Rectal smooth muscle tissue (tissue), 1 donor: ENCODE results near the gene KRT80.

Source experiments
- H3K27ac ChIP-seq: one replicate; pipeline ENCODE4 v1.7.0; 2013; ENCODE audit warnings: low read depth, low read length, inconsistent platforms
- H3K27me3 ChIP-seq: one replicate; pipeline ENCODE4 v1.7.0; 2013; ENCODE audit warnings: low read length; ENCODE audit not compliant: control insufficient read depth, insufficient read depth
- H3K36me3 ChIP-seq: one replicate; pipeline ENCODE4 v1.7.0; 2013; ENCODE audit warnings: low read length; ENCODE audit not compliant: control insufficient read depth, insufficient read depth
- H3K4me1 ChIP-seq: one replicate; pipeline ENCODE4 v1.7.0; 2013; ENCODE audit warnings: low read length; ENCODE audit not compliant: control insufficient read depth, insufficient read depth
- H3K4me3 ChIP-seq: one replicate; pipeline ENCODE4 v1.7.0; 2013; ENCODE audit warnings: low read length
- H3K9ac ChIP-seq: one replicate; pipeline ENCODE4 v1.7.0; 2013; ENCODE audit warnings: low read length

The KRT80 gene

DNA sequence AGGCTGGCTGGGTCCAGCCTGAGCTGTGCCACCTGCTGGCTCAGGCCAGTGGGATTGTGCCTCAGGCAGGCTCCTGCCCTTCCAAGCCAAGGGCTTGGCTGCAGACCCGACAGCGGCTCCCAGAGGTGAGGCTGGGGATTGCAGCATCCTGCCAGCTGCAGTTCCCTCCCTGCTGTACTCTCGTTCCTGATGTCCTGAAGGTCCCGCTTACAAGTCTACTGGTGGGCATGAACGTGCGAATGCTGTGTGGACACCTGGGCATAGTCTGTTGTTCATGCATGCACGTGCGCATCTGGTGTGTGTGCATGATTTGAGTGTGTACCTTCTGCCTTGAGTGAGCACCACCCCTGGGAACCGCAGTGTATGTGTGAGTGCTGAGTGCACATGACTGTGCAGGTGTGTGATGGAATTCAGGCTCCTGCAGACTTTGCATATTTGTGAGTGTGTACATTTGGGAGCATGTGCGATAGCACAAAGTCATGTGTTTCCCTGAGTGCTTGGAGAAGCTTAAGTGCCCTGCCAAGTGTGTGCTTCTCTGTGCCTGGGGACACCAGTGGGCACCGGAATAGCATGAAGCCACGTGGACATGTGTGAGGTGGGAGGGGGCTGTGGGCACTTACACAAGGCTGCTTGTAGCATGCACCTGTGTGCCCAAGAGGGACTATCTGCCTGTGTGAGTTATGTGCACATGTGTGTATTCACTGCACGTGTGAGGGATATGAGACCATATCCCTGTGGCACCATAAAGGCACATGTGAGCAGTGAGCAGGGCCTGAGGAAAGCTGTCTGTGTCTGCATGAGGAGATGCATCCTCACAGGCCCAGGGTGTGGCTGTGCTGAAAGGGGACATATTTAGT lies 22.0 kb upstream of the KRT80 start:
- no peak overlapping the region for H3K27ac ChIP-seq

DNA sequence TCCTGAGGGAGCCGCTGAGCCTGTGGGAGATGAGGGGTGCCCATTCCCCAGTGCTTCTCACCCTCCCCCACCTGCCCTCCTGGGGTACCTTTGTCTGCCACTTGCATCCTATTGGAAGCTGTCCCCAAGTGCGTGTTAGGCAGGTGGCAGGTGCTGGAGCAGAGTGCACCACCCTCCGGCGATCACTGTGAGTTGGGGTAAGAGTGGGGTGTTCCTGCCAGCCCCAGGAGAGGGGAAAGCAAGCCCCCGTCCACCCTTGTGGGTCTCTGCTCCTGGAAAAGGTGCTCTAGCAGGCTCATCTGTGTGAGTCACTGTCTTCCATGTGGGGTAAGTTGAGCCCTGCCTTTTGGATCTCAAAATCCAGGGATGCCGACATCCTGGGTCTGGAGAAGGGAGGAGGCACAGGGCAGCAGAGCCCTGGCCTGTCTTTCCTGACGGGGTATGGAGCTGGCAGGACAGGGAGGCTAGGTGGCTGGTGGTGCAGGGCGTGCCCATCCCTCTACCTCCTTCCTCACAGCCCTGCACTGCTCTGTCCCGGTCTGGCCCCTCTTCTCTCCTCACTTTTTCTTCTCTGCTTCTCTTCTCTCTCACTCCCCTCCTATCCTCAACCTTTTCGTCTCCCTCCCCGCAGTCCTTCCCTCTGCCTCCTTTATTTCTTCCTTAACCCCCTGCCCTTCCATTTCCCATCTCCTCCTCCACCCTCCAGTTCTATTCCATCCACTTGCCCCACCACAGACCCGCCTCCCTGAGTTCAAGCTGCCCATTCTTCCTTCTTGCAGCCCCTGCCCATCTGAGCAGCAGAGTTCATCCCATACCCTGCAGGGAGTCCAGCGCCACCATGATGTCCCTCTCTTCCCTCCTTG lies 21.1 kb upstream of the KRT80 start:
- no peaks in the 10 kb centered on the region for H3K36me3 ChIP-seq
- H3K4me3 ChIP-seq, result no peak overlapping the region
- H3K27ac ChIP-seq, result no peak overlapping the region
- no peak overlapping the region for H3K9ac ChIP-seq
- no peaks in the 10 kb centered on the region for H3K27me3 ChIP-seq
- no peaks in the 10 kb centered on the region for H3K4me1 ChIP-seq

More for the DNA sequence above, 22.0 kb upstream of the KRT80 start:
- no peaks in the 10 kb centered on the region for H3K4me1 ChIP-seq
- no peak overlapping the region for H3K4me3 ChIP-seq
- no peak overlapping the region for H3K9ac ChIP-seq
- H3K36me3 ChIP-seq, result no peaks in the 10 kb centered on the region
- H3K27me3 ChIP-seq, result no peaks in the 10 kb centered on the region

DNA sequence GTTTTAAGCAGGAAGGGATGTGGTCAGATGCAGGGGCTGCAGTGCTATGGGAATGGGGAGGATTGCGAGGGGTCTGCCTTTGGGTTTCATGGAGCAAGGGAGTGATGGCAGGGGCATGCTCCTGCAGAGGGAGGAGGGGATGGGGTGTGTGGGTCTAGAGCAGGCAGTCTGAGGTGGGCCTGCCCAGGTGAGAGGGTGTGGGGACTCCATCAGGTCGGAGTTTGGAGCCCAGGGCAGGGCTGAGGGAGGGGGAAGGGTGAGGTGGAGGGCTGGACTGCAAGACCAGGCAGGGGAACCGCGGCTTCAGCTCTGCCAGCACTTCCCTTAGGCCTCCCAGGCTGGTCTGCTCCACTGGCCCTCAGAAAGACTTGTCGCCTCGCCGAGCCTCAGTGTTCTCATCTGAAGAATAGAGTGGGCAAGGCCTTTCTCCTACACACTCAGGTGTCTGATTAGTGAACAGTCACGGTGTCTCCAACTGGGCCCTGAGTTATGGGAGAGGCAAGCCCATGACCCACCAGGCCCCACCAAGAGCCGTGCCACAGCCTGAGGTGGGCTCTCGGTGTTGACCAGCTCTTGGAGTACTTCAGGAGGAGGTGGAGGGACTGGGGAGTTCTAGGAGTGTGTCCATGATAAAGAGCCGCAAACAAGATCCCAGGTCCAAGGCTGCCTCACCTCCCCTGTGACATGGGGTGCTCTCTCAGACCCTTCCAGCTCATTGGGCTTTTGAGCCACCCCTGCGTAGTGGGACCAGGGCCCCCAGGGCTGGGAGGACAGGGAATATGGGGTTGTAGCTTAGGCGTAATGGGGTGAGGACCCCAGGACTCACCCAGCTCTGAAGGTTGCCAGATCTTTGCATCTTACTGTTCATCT lies 20.1 kb upstream of the KRT80 start:
- Histone ChIP-seq H3K9ac (no peak overlapping the region), H3K27me3 (no peaks in the 10 kb centered on the region), H3K27ac (no peak overlapping the region), H3K4me3 (no peak overlapping the region), H3K4me1 (no peaks in the 10 kb centered on the region), H3K36me3 (no peaks in the 10 kb centered on the region)

DNA sequence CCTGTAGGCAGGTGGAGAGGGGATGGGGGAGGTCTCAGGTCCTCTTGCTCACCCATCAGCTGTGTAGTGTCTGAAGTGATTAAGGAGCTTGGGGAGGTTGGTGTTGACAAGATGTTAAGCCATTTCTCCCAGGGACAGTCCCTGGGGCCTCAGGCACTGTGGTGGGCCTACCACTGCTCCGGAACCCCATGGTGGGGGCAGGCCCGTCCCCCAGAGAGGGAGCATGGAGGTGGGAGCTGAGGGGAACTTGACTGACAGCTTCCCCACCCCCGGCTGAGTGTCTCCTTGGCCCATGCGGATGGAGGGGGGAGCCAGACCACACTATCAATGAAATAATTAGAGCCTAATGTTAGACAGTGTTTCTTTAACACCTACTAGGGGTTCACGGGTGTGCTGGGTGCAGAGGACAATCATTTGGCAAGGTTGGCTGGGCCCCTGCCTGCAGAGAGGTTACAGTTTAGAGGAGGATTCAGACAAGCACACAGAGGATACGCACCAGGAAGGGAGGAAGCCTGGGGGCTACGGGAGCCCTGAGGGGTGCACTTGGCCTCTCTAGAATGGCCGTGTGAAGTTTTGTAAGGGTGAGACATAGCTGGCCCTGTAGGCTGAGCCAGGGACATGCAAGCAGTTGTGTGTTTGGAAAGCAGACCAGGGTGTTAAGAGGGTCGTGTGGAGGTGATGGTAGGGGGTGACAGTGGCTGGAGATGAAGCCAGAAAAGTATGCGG lies 19.3 kb upstream of the KRT80 start:
- no peaks in the 10 kb centered on the region for H3K4me1 ChIP-seq
- no peak overlapping the region for H3K4me3 ChIP-seq
- no peak overlapping the region for H3K27ac ChIP-seq
- H3K36me3 ChIP-seq, result no peaks in the 10 kb centered on the region
- H3K27me3 ChIP-seq, result no peaks in the 10 kb centered on the region
- no peak overlapping the region for H3K9ac ChIP-seq

DNA sequence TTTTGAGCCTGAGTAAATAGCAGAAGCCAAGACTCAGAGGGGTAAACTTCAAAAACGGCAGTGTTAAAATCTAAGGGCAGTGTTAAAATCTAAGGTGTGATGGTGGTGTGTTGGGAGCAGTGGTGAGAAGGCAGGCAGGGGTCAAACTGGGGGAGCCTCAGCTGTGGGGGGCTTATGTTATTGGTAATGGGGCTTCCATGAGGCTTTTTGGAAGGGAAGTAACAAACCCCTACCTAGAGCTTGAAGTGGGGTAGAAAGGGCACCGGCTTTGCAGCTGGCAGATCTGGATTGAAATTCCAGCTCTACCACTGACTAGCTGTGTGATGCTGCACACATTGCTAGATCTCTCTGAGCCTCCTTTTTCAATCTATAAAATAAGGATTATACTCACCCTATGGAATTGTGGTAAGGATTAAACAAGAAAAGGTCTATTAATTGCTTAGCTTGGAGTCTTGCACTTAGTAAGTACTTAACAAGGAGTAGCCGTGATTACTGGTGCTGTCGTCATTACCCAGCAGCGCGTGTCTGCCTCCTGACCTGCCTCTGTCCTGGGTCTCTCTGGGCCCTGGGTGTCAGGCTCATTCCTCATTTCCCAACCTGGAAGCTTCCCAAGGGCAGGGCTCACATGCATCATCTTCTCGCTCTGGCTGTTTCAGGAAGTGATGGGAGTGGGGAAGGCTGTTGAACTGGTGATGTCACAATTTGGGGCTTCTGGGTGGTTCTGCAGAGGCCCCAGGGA lies 18.5 kb upstream of the KRT80 start:
- no peaks in the 10 kb centered on the region for H3K27me3 ChIP-seq
- no peak overlapping the region for H3K9ac ChIP-seq
- no peak overlapping the region for H3K27ac ChIP-seq
- no peak overlapping the region for H3K4me3 ChIP-seq
- H3K4me1 ChIP-seq, result no peaks in the 10 kb centered on the region
- H3K36me3 ChIP-seq, result no peaks in the 10 kb centered on the region

DNA sequence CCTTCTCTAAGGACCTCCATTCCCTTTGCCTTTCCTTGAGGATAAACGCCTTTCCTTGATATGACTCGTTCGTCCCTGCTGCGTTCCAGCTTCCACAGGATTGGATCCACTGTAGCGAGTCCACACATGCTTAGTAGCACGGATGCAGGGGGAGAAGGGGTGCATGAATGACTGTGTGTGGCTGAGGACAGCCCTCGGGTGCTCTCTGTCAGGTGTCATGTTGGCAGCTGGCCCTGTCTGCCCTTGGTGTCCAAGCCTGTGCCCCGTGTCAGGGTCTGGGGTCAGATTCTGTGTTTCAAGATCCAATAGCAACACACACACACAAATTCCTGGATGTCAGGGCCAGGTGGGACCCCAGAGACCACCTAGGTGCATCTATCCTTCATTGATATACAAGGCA lies 17.5 kb upstream of the KRT80 start:
- Histone ChIP-seq H3K4me1 (no peaks in the 10 kb centered on the region), H3K9ac (no peak overlapping the region), H3K36me3 (no peaks in the 10 kb centered on the region), H3K27ac (no peak overlapping the region), H3K27me3 (no peaks in the 10 kb centered on the region), H3K4me3 (no peak overlapping the region)

DNA sequence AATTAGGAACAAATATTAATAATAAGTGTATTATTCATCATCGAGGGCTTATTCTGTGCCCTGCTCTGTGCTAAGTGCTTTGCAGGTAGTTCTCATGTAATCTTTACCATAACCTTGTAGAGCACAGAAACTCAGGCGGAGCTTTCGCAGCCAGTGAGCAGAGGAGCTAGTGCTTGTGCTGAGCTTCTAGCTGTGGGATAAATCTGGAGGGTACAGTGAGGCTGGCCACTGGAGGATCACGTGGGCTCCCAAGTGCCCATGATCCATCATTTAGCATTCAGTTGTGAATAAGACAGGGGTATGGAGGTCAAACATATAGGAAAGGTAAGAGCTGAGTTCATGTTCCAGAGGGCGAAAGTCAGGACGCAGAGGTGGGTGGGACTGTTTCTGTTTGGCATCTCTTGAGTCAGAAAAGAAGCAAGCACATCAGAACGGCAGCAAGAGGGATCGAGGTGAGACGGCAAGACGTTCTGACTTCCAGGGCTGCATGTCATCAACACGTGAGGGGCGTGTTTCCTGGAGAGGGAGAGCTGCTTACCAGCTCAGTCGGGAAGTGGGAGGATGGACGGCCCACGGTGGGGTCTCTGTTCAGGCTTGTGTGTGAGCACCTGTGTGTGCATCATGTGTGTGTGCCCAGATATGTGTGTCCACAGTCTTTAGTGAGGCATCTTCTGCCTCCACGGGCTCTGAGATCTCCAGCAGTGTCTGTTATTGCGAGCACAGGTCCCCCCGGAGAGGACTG lies 16.8 kb upstream of the KRT80 start:
- Histone ChIP-seq H3K36me3 (no peaks in the 10 kb centered on the region), H3K4me1 (no peaks in the 10 kb centered on the region), H3K27me3 (no peaks in the 10 kb centered on the region), H3K27ac (no peak overlapping the region), H3K4me3 (no peak overlapping the region), H3K9ac (no peak overlapping the region)

GRCh38 chr12:52207895-52208294 lies 16.1 kb upstream of the KRT80 start:
- Histone ChIP-seq H3K4me3 (no peak overlapping the region), H3K4me1 (no peaks in the 10 kb centered on the region), H3K36me3 (no peaks in the 10 kb centered on the region), H3K9ac (no peak overlapping the region), H3K27ac (no peak overlapping the region), H3K27me3 (no peaks in the 10 kb centered on the region)

GRCh38 chr12:52207106-52207505 lies 15.3 kb upstream of the KRT80 start:
- Histone ChIP-seq H3K9ac (no peak overlapping the region), H3K36me3 (no peaks in the 10 kb centered on the region), H3K27ac (no peak overlapping the region), H3K27me3 (no peaks in the 10 kb centered on the region), H3K4me1 (no peaks in the 10 kb centered on the region), H3K4me3 (no peak overlapping the region)

DNA sequence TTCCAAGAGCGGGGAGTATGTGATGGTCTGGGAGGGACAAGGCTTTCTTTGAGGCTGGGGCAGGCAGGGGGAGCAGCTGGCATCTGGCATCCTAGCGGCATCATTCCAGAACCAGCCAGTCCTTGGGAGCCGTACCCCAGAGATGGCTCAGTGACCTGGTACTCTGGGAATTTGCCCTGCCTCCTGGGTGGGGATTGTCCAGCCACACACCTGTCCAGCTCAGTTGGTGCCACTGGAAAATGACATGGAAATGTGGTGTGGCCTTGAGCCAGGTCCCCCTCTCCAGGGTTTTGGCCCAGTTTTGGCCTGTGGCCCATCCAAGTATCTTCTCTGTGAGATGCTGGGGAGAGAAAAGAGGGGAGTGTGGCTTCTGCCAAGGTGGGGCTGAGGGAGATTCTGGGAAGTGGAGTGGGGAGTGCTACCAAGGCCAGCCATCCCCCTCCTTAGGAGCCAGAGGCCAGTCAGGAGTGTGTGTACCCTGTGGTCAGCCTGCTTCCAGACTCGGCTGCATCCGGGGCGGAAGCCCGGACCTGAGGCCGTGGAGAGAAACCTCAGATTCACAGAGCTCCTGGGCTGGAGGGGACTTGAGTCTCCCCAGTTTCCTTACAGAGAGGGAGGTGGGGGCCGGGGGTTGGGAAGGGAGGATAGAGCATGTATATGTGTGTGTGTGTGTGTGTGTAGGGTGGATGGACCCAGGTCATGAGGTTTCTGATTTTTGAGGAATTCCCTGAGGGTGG lies 14.7 kb upstream of the KRT80 start:
- Histone ChIP-seq H3K27me3 (no peaks in the 10 kb centered on the region), H3K9ac (no peak overlapping the region), H3K36me3 (no peaks in the 10 kb centered on the region), H3K4me1 (no peaks in the 10 kb centered on the region), H3K27ac (no peak overlapping the region), H3K4me3 (no peak overlapping the region)
